Measurements from ENCODE around the gene CACNB4.

The CACNB4 gene

GRCh38 chr2:151815821-151816489 is 282.9 kb downstream of the CACNB4 start:
- no peak for TF ChIP-seq SPI1 (IDR thresholded peaks at IDR 0.05; ENCODE audit: borderline replicate concordance, low read depth)
- no peak for TF ChIP-seq POLR2AphosphoS5 (IDR thresholded peaks at IDR 0.05; ENCODE audit: low read depth)
- TF ChIP-seq, protein P1, sequence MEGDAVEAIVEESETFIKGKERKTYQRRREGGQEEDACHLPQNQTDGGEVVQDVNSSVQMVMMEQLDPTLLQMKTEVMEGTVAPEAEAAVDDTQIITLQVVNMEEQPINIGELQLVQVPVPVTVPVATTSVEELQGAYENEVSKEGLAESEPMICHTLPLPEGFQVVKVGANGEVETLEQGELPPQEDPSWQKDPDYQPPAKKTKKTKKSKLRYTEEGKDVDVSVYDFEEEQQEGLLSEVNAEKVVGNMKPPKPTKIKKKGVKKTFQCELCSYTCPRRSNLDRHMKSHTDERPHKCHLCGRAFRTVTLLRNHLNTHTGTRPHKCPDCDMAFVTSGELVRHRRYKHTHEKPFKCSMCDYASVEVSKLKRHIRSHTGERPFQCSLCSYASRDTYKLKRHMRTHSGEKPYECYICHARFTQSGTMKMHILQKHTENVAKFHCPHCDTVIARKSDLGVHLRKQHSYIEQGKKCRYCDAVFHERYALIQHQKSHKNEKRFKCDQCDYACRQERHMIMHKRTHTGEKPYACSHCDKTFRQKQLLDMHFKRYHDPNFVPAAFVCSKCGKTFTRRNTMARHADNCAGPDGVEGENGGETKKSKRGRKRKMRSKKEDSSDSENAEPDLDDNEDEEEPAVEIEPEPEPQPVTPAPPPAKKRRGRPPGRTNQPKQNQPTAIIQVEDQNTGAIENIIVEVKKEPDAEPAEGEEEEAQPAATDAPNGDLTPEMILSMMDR (IDR thresholded peaks at IDR 0.05; ENCODE audit: insufficient read depth, low read length) = no peak
- no peak for TF ChIP-seq REST (IDR thresholded peaks at IDR 0.05; ENCODE audit: insufficient replicate concordance, low read depth)
- no peak for TF ChIP-seq GABPA (IDR thresholded peaks at IDR 0.05; ENCODE audit: low read depth)
- H3K27ac ChIP-seq (replicated peaks) = no peak overlapping the region
- DNase-seq (ENCODE audit: low read depth in 1 of 2, low spot score in 1 of 2) = no peak

GRCh38 chr2:151810489-151810888 is 288.4 kb downstream of the CACNB4 start:
- TF ChIP-seq REST (IDR thresholded peaks at IDR 0.05; ENCODE audit: insufficient replicate concordance, low read depth) = no peak
- TF ChIP-seq GABPA (IDR thresholded peaks at IDR 0.05; ENCODE audit: low read depth) = no peak
- TF ChIP-seq POLR2AphosphoS5 (IDR thresholded peaks at IDR 0.05; ENCODE audit: low read depth) = no peak
- no peak overlapping the region for H3K4me3 ChIP-seq (replicated peaks; ENCODE audit: insufficient read depth, low read length)
- no peak for DNase-seq (ENCODE audit: low read depth in 1 of 2, low spot score in 1 of 2)
- H3K27ac ChIP-seq (replicated peaks) = no peak overlapping the region
- H3K27me3 ChIP-seq (ENCODE audit: insufficient read depth, poor library complexity, severe bottlenecking) = no peaks in the 10 kb centered on the region

More at GRCh38 chr2:151815821-151816489, 282.9 kb downstream of the CACNB4 start:
- Histone ChIP-seq H3K4me3 (replicated peaks; ENCODE audit: insufficient read depth, low read length) (no peak overlapping the region), H3K27me3 (ENCODE audit: insufficient read depth, poor library complexity, severe bottlenecking) (no peaks in the 10 kb centered on the region)

GRCh38 chr2:151809073-151809383 is 289.8 kb downstream of the CACNB4 start:
- Histone ChIP-seq H3K27ac (replicated peaks) (no peak overlapping the region), H3K4me3 (replicated peaks; ENCODE audit: insufficient read depth, low read length) (no peak overlapping the region), H3K27me3 (ENCODE audit: insufficient read depth, poor library complexity, severe bottlenecking) (no peaks in the 10 kb centered on the region)
- no peak for DNase-seq (ENCODE audit: low read depth in 1 of 2, low spot score in 1 of 2)
- no peak for TF ChIP-seq POLR2AphosphoS5 (IDR thresholded peaks at IDR 0.05; ENCODE audit: low read depth)
- TF ChIP-seq REST (IDR thresholded peaks at IDR 0.05; ENCODE audit: insufficient replicate concordance, low read depth) = no peak
- TF ChIP-seq, protein P1 (IDR thresholded peaks at IDR 0.05; ENCODE audit: insufficient read depth, low read length) = no peak
- TF ChIP-seq GABPA (IDR thresholded peaks at IDR 0.05; ENCODE audit: low read depth) = no peak
- no peak for TF ChIP-seq SPI1 (IDR thresholded peaks at IDR 0.05; ENCODE audit: borderline replicate concordance, low read depth)
